HepG2 (cell line): Measurements from ENCODE around the gene SNPH. TPM values are rescaled to one million over a fixed set of nuclear protein-coding genes. Genes with fewer than 3 reads are reported as not detected.

Source experiments
- ATAC-seq: fragments of 200-7000 bp; cut with Tn5 transposase; 3 replicates; pipeline ENCODE4 v1.9.1; 2020; ENCODE audit warnings: mild to moderate bottlenecking, moderate library complexity
- BruUV-seq: library from RNA; stranded (reverse); fragments of 400-500 nt; replicated peaks from 2 replicates; lab custom pipeline; 2021; lab: Mats Ljungman, UMichigan
- CTCF ChIA-PET: fragments of 300-600 bp; formaldehyde crosslinking; extraction: SDS; loops from one replicate; lab custom pipeline; 2021; ENCODE audit warnings: low total read pairs, inconsistent platforms, low intra/inter-chr PET ratio; lab: Yijun Ruan, JAX
- POLR2A ChIA-PET: fragments of 350-600 bp; sonication (Branson Sonifier 250); formaldehyde crosslinking; loops from one replicate; lab custom pipeline; 2020; ENCODE audit warnings: antibody characterized with exemption, inconsistent platforms; lab: Yijun Ruan, JAX
- DNase-seq: peaks from one replicate; pipeline ENCODE4 v3.0.0-alpha.2; 2015; ENCODE audit warnings: low spot score
- FAIRE-seq: peaks from 3 replicates; lab custom pipeline; 2011; peaks lifted over from hg19 to GRCh38; lab: Jason Lieb, UNC
- H2AFZ ChIP-seq: one replicate; pipeline ENCODE4 v1.6.1; 2011; ENCODE audit warnings: low read length, inconsistent platforms
- H3K27ac ChIP-seq: fragments of 300-600 bp; 3 replicates; pipeline ENCODE4 v1.8.0; 2011; ENCODE audit warnings: mixed run types, mild to moderate bottlenecking, mixed read lengths, low read length, inconsistent platforms; ENCODE audit not compliant: insufficient read depth; ENCODE audit errors: extremely low read length
- H3K27me3 ChIP-seq, 2 experiments: fragments of 200-600 bp in 1 of 2; 2 replicates in 1 of 2; 3 replicates in 1 of 2; pipeline versions ENCODE4 v1.6.0 to v1.8.0; 2011; ENCODE audit warnings: low read length in 2 of 2, mild to moderate bottlenecking in 2 of 2, moderate library complexity in 2 of 2, inconsistent platforms in 1 of 2; ENCODE audit not compliant: insufficient read depth in 2 of 2, control insufficient read depth in 1 of 2
- H3K36me3 ChIP-seq, 2 experiments: fragments of 200-600 bp in 1 of 2; replicated peaks in 1 of 2; 2 replicates in 1 of 2; 3 replicates in 1 of 2; pipeline versions ENCODE4 v1.5.1 to v1.8.0; 2011; ENCODE audit warnings: low read length in 2 of 2, inconsistent platforms in 1 of 2; ENCODE audit not compliant: insufficient read depth in 2 of 2, control insufficient read depth in 1 of 2
- H3K4me1 ChIP-seq: 2 replicates; pipeline ENCODE4 v1.5.1; 2012; ENCODE audit warnings: low read length, inconsistent platforms; ENCODE audit not compliant: insufficient read depth
- H3K4me2 ChIP-seq: 2 replicates; pipeline ENCODE4 v1.6.0; 2011; ENCODE audit warnings: low read depth, low read length, inconsistent platforms
- H3K4me3 ChIP-seq, 3 experiments: fragments of 200-600 bp in 1 of 3; sonication (generic), shearing (Covaris generic) in 1 of 3; replicated peaks in 1 of 3; 2 replicates each; pipeline ENCODE4 v1.5.1; 2011 to 2016; ENCODE audit warnings: low read length in 3 of 3, inconsistent platforms in 2 of 3, low read depth in 2 of 3, mild to moderate bottlenecking in 2 of 3, control low read depth in 1 of 3, mixed read lengths in 1 of 3; ENCODE audit not compliant: insufficient read depth in 1 of 3
- H3K79me2 ChIP-seq: one replicate; pipeline ENCODE4 v1.6.1; 2011; ENCODE audit warnings: low read length, inconsistent platforms; ENCODE audit not compliant: insufficient read depth
- H3K9ac ChIP-seq: 2 replicates; pipeline ENCODE4 v1.6.0; 2011; ENCODE audit warnings: mild to moderate bottlenecking, low read depth, low read length, inconsistent platforms; ENCODE audit not compliant: insufficient read depth
- H3K9me3 ChIP-seq: 2 replicates; pipeline ENCODE4 v1.5.1; 2012; ENCODE audit warnings: mild to moderate bottlenecking, low read length
- H4K20me1 ChIP-seq: 2 replicates; pipeline ENCODE4 v1.6.0; 2011; ENCODE audit warnings: inconsistent platforms, mild to moderate bottlenecking, low read length, moderate library complexity; ENCODE audit not compliant: insufficient read depth
- ATF5 ChIP-seq: sonication (generic); formaldehyde crosslinking; IDR thresholded peaks from 2 replicates; pipeline ENCODE4 v1.4.0; 2020; ENCODE audit warnings: mild to moderate bottlenecking, low read depth, missing genetic modification reagents
- ATF7-NPFF ChIP-seq: sonication (generic); formaldehyde crosslinking; IDR thresholded peaks from 2 replicates; pipeline ENCODE4 v1.8.1; 2023; ENCODE audit warnings: mild to moderate bottlenecking, low read depth, missing genetic modification reagents, moderate library complexity
- CCAR2 ChIP-seq: fragments of 200-400 bp; formaldehyde crosslinking; optimal IDR thresholded peaks from 2 replicates; pipeline ENCODE3; 2018; ENCODE audit warnings: low read depth, mild to moderate bottlenecking, low read length, moderate library complexity
- GFI1 ChIP-seq: sonication (generic); formaldehyde crosslinking; IDR thresholded peaks from 2 replicates; pipeline ENCODE4 v1.5.0; 2020; ENCODE audit warnings: missing genetic modification reagents, mild to moderate bottlenecking, borderline replicate concordance
- HMG20B ChIP-seq: conservative IDR thresholded peaks from 2 replicates; pipeline ENCODE4 v1.6.1; 2016; ENCODE audit warnings: missing genetic modification reagents, missing compliant biosample characterization
- HNRNPLL ChIP-seq: fragments of 200-400 bp; formaldehyde crosslinking; IDR thresholded peaks from 2 replicates; pipeline ENCODE4 v1.6.1; 2017; ENCODE audit warnings: mild to moderate bottlenecking, low read depth, low read length; ENCODE audit not compliant: poor library complexity, severe bottlenecking
- LBX2 ChIP-seq: sonication (generic); formaldehyde crosslinking; IDR thresholded peaks from 2 replicates; pipeline ENCODE4 v1.5.0; 2020; ENCODE audit warnings: missing genetic modification reagents, mild to moderate bottlenecking, borderline replicate concordance
- LCORL ChIP-seq, 2 experiments: fragments of 450-650 bp in 1 of 2; sonication (generic) in 1 of 2; formaldehyde crosslinking in 1 of 2; IDR thresholded peaks; 2 replicates each; pipeline versions ENCODE4 v1.5.0 to v1.6.1; 2017 to 2020; ENCODE audit warnings: antibody characterized with exemption in 1 of 2, missing genetic modification reagents in 1 of 2
- MAFK ChIP-seq, 2 experiments: IDR thresholded peaks in 1 of 2; conservative IDR thresholded peaks in 1 of 2; 2 replicates each; pipeline ENCODE4 v1.6.1; 2011; ENCODE audit warnings: improper control_type of control experiment in 2 of 2, low read length in 2 of 2
- NAIF1 ChIP-seq: sonication (generic); formaldehyde crosslinking; IDR thresholded peaks from 2 replicates; pipeline ENCODE4 v1.5.0; 2020; ENCODE audit warnings: mild to moderate bottlenecking, missing genetic modification reagents, borderline replicate concordance
- PPARG ChIP-seq: conservative IDR thresholded peaks from 2 replicates; pipeline ENCODE4 v1.6.1; 2016; ENCODE audit warnings: missing biosample characterization, missing genetic modification reagents
- ZNF460 ChIP-seq: sonication (generic); formaldehyde crosslinking; IDR thresholded peaks from 2 replicates; pipeline ENCODE4 v1.5.1; 2020; ENCODE audit warnings: missing genetic modification reagents, mild to moderate bottlenecking, borderline replicate concordance
- ZNF850 ChIP-seq: sonication (generic); formaldehyde crosslinking; conservative IDR thresholded peaks from 2 replicates; pipeline ENCODE4 v1.9.0; 2021; ENCODE audit warnings: mild to moderate bottlenecking, missing genetic modification reagents
- WGBS: methylation state at CpG from one replicate; pipeline ENCODE4 v1.1.6; 2017; ENCODE audit warnings: low lambda C conversion rate; 5-methylcytosine and 5-hydroxymethylcytosine counted together
- in situ Hi-C: cut with HindIII; loops from 2 replicates; pipeline ENCODE4 v1.10.0; 2017; ENCODE audit warnings: low pct_unique_long_range_greater_than_20kb; ENCODE audit not compliant: extremely low pct_ligation_motif_present
- intact Hi-C: fragments of 100-400 bp; cut with micrococcal nuclease; formaldehyde crosslinking; loops from one replicate; pipeline ENCODE4 v1.10.0; 2022; ENCODE audit not compliant: unreplicated experiment
- polyA plus RNA-seq, 8 experiments: library from polyadenylated mRNA; depleted of rRNA in 3 of 8; stranded (reverse) in 7 of 8; unstranded in 1 of 8; fragments of >200 nt; fragmentation: Illumina TruSeq in 4 of 8; extraction: Trizol in 4 of 8; gene quantifications; 2 replicates each; pipeline versions ENCODE4 v1.2.1 to v1.2.3, GENCODE V29; 2011 to 2016; ENCODE audit warnings: low read depth in 4 of 8, missing spikeins in 1 of 8, mixed read lengths in 1 of 8; ENCODE audit not compliant: insufficient read depth in 1 of 8
- total RNA-seq, 5 experiments: library from RNA; depleted of rRNA; stranded (reverse); fragments of >200 nt; fragmentation: Illumina TruSeq; extraction: Trizol; gene quantifications; 2 replicates each; pipeline ENCODE4 v1.2.3, GENCODE V29; 2016; ENCODE audit warnings: low read depth in 1 of 5
- TF ChIP-seq, protein P1 (sequence below): sonication (generic); formaldehyde crosslinking; IDR thresholded peaks from 2 replicates; pipeline ENCODE4 v1.5.0; 2020; ENCODE audit warnings: missing genetic modification reagents
- TF ChIP-seq, protein P2 (sequence below): sonication (generic); formaldehyde crosslinking; IDR thresholded peaks from 2 replicates; pipeline ENCODE4 v1.4.0; 2020; ENCODE audit warnings: low read depth, mild to moderate bottlenecking, missing genetic modification reagents
- TF ChIP-seq, protein P3 (sequence below): sonication (generic); formaldehyde crosslinking; IDR thresholded peaks from 2 replicates; pipeline ENCODE4 v1.9.0; 2021; ENCODE audit warnings: missing genetic modification reagents, mild to moderate bottlenecking, borderline replicate concordance

The SNPH gene
- total and polyA plus RNA-seq, 2 of the 13 experiments (the other 11 are each of a cell fraction or from before 2014, with no cell fraction given), result 0.09 TPM; not detected in 1

DNA sequence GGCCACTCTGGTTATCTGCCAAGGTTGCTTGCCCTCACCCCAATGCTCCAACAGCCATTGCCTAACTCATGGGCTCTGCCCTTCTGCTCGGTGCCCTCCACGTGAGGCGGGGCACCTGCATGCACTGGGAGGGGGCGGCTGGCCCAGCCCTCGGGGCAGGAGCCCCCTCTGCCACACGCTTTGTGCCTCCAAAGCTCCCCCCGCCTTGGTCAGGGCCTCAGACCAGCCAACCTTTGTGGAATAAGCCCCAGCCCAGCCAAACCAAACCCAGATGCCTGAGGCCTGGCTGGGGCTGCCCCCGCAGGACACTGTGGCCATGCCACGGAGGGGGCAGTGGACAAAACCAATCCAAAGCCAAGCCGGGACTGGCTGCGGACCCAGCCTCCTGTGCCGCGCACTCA lies 41.5 kb downstream of the SNPH start:
- no peaks in the 10 kb centered on the region for H3K9me3 ChIP-seq
- POLR2A ChIA-PET, result no interaction called here
- no TSS peak for BruUV-seq
- no peak for FAIRE-seq
- CTCF ChIA-PET, result no interaction called here
- ATAC-seq, result no peak
- H3K79me2 ChIP-seq, result no peaks in the 10 kb centered on the region
- H3K27ac ChIP-seq, result no peak overlapping the region
- 71% methylated on average over 9 of the region's 13 CpGs for WGBS
- no peaks in the 10 kb centered on the region for H3K4me1 ChIP-seq
- H3K36me3 ChIP-seq, result no peaks in the 10 kb centered on the region
- intact Hi-C loops (no loop called here), in situ Hi-C loops (no loop called here)
- no peak overlapping the region for H2AFZ ChIP-seq
- no peak overlapping the region for H3K4me2 ChIP-seq
- H3K9ac ChIP-seq, result no peak overlapping the region
- DNase-seq, result no peak
- peaks cover 11 to 40% of the 10 kb centered on the region in 2 experiments; a peak in 4 of 5 replicates for H3K27me3 ChIP-seq
- H4K20me1 ChIP-seq, result no peaks in the 10 kb centered on the region
- TF ChIP-seq CCAR2 (no peak), GFI1 (CRISPR knock-in tag) (no peak), LCORL (IDR thresholded peaks at IDR 0.05) (no peak), LCORL (CRISPR knock-in tag; IDR thresholded peaks at IDR 0.05) (no peak), MAFK (conservative IDR thresholded peaks at IDR 0.05 in 1 of 2, IDR thresholded peaks at IDR 0.05 in 1 of 2; ENCODE audit: low read length in 2 of 2) (no peak), PPARG (CRISPR knock-in tag) (no peak), HNRNPLL (no peak), LBX2 (no peak), HMG20B (no peak), ATF7-NPFF (CRISPR knock-in tag) (no peak), ATF5 (CRISPR knock-in tag) (no peak), ZNF850 (CRISPR knock-in tag) (no peak), NAIF1 (CRISPR knock-in tag) (no peak), ZNF460 (CRISPR knock-in tag) (no peak)
- TF ChIP-seq, protein P1, sequence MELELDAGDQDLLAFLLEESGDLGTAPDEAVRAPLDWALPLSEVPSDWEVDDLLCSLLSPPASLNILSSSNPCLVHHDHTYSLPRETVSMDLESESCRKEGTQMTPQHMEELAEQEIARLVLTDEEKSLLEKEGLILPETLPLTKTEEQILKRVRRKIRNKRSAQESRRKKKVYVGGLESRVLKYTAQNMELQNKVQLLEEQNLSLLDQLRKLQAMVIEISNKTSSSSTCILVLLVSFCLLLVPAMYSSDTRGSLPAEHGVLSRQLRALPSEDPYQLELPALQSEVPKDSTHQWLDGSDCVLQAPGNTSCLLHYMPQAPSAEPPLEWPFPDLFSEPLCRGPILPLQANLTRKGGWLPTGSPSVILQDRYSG, result no peak
- TF ChIP-seq, protein P2, sequence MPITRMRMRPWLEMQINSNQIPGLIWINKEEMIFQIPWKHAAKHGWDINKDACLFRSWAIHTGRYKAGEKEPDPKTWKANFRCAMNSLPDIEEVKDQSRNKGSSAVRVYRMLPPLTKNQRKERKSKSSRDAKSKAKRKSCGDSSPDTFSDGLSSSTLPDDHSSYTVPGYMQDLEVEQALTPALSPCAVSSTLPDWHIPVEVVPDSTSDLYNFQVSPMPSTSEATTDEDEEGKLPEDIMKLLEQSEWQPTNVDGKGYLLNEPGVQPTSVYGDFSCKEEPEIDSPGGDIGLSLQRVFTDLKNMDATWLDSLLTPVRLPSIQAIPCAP, result no peak
- TF ChIP-seq, protein P3, sequence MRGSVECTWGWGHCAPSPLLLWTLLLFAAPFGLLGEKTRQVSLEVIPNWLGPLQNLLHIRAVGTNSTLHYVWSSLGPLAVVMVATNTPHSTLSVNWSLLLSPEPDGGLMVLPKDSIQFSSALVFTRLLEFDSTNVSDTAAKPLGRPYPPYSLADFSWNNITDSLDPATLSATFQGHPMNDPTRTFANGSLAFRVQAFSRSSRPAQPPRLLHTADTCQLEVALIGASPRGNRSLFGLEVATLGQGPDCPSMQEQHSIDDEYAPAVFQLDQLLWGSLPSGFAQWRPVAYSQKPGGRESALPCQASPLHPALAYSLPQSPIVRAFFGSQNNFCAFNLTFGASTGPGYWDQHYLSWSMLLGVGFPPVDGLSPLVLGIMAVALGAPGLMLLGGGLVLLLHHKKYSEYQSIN (CRISPR knock-in tag), result no peak
- H3K4me3 ChIP-seq, result no peak overlapping the region
